Glomerular visceral epithelial cell (primary cell): ENCODE data around the gene SYT15.
"Not testable (repeated sequence)": the region's sequence is repeated elsewhere in the genome, so short reads cannot be mapped to it uniquely, and the experiment has no call there.

Source experiments
- DNase-seq: peaks from one replicate; pipeline ENCODE4 v3.0.0-alpha.2; 2016; ENCODE audit errors: extremely low spot score

SYT15 gene

GRCh38 chr10:46578474-46579178 lies at the start of gene SYT15:
Gene SYT15 (plus strand): TSS chr10:46579128. CDS start chr10:46579169, 41 bp downstream.
- DNase-seq: not testable (repeated sequence)

GRCh38 chr10:46529742-46530141 lies 49.2 kb upstream of the SYT15 start:
- not testable (repeated sequence) for DNase-seq

- DNase-seq: no peak
Measured at GRCh38 chr10:46530249-46531186, 48.4 kb upstream of the SYT15 start.

GRCh38 chr10:46532256-46532655 lies 46.7 kb upstream of the SYT15 start:
- not testable (repeated sequence) for DNase-seq

GRCh38 chr10:46534828-46535524 lies 44.0 kb upstream of the SYT15 start:
- DNase-seq: no peak

- no peak for DNase-seq
Measured at GRCh38 chr10:46536171-46536570, 42.8 kb upstream of the SYT15 start.

- no peak for DNase-seq
Measured at GRCh38 chr10:46536781-46537180, 42.1 kb upstream of the SYT15 start.

- DNase-seq: no peak
Measured at GRCh38 chr10:46537309-46537708, 41.6 kb upstream of the SYT15 start.

GRCh38 chr10:46538155-46538554 lies 40.8 kb upstream of the SYT15 start:
- no peak for DNase-seq

GRCh38 chr10:46538717-46539426 lies 40.1 kb upstream of the SYT15 start:
- no peak for DNase-seq

GRCh38 chr10:46539596-46540411 lies 39.1 kb upstream of the SYT15 start:
- DNase-seq: peak; percentile 94

GRCh38 chr10:46540412-46541016 lies 38.4 kb upstream of the SYT15 start:
- no peak for DNase-seq

- DNase-seq: no peak
Measured at GRCh38 chr10:46541017-46541661, 37.8 kb upstream of the SYT15 start.

- DNase-seq: no peak
Measured at GRCh38 chr10:46541735-46542566, 37.0 kb upstream of the SYT15 start.

GRCh38 chr10:46542567-46543465 lies 36.1 kb upstream of the SYT15 start:
- DNase-seq: no peak

GRCh38 chr10:46543466-46544377 lies 35.2 kb upstream of the SYT15 start:
- DNase-seq: no peak
